Measurements from ENCODE around the gene ADGRG2.
"Not testable (repeated sequence)": the region's sequence is repeated elsewhere in the genome, so short reads cannot be mapped to it uniquely, and the experiment has no call there.

The ADGRG2 gene

GRCh38 chrX:19085666-19086065, 36.6 kb downstream of the ADGRG2 start:
- DNase-seq = no peak

- no peak for DNase-seq
Measured at GRCh38 chrX:19075754-19076153, 46.5 kb downstream of the ADGRG2 start.

- no peak for DNase-seq
Measured at GRCh38 chrX:19072372-19072771, 49.9 kb downstream of the ADGRG2 start.

- DNase-seq = no peak
Measured at GRCh38 chrX:19070555-19070994, 51.7 kb downstream of the ADGRG2 start.

- not testable (repeated sequence) for DNase-seq
Measured at GRCh38 chrX:19066987-19067386, 55.3 kb downstream of the ADGRG2 start.

GRCh38 chrX:19065535-19065934, 56.7 kb downstream of the ADGRG2 start:
- no peak for DNase-seq

GRCh38 chrX:19064175-19064574, 58.1 kb downstream of the ADGRG2 start:
- no peak for DNase-seq

GRCh38 chrX:19063030-19063429, 59.2 kb downstream of the ADGRG2 start:
- DNase-seq = no peak

GRCh38 chrX:19059067-19059466, 63.2 kb downstream of the ADGRG2 start:
- DNase-seq = no peak

GRCh38 chrX:19057856-19058255, 64.4 kb downstream of the ADGRG2 start:
- no peak for DNase-seq

GRCh38 chrX:19049110-19049509, 73.2 kb downstream of the ADGRG2 start:
- no peak for DNase-seq

GRCh38 chrX:19046343-19047215, 75.7 kb downstream of the ADGRG2 start:
- DNase-seq = no peak

GRCh38 chrX:19040373-19040772, 81.9 kb downstream of the ADGRG2 start:
- no peak for DNase-seq

GRCh38 chrX:19034025-19034424, 88.2 kb downstream of the ADGRG2 start:
- no peak for DNase-seq

GRCh38 chrX:19030805-19031204, 91.5 kb downstream of the ADGRG2 start:
- DNase-seq = no peak

- DNase-seq = no peak
Measured at GRCh38 chrX:19028560-19028959, 93.7 kb downstream of the ADGRG2 start.

GRCh38 chrX:19024366-19024765, 97.9 kb downstream of the ADGRG2 start:
- no peak for DNase-seq

- DNase-seq = no peak
Measured at GRCh38 chrX:19019996-19020395, 102.3 kb downstream of the ADGRG2 start.

- peak; percentile 17 for DNase-seq
Measured at GRCh38 chrX:19017271-19017670, 105.0 kb downstream of the ADGRG2 start.

GRCh38 chrX:19016614-19017013, 105.7 kb downstream of the ADGRG2 start:
- DNase-seq = not testable (repeated sequence)

GRCh38 chrX:19007868-19008267, 114.4 kb downstream of the ADGRG2 start:
- no peak for DNase-seq

- DNase-seq = no peak
Measured at GRCh38 chrX:19007011-19007410, 115.3 kb downstream of the ADGRG2 start.

- DNase-seq = no peak
Measured at GRCh38 chrX:19005909-19006308, 116.4 kb downstream of the ADGRG2 start.

GRCh38 chrX:19003756-19004155, 118.5 kb downstream of the ADGRG2 start:
- no peak for DNase-seq

- no peak for DNase-seq
Measured at GRCh38 chrX:18998653-18999052, 123.6 kb downstream of the ADGRG2 start.
